CD4-positive, alpha-beta T cell treated with Interferon alpha-2 for 1 hour (primary cell): ENCODE data around the gene BEST1.
"Not testable (repeated sequence)": the region's sequence is repeated elsewhere in the genome, so short reads cannot be mapped to it uniquely, and the experiment has no call there.

Source experiments
- DNase-seq, 2 donors: peaks; one replicate each; pipeline ENCODE4 v3.0.0-alpha.2; 2020 to 2022

Gene BEST1

DNA sequence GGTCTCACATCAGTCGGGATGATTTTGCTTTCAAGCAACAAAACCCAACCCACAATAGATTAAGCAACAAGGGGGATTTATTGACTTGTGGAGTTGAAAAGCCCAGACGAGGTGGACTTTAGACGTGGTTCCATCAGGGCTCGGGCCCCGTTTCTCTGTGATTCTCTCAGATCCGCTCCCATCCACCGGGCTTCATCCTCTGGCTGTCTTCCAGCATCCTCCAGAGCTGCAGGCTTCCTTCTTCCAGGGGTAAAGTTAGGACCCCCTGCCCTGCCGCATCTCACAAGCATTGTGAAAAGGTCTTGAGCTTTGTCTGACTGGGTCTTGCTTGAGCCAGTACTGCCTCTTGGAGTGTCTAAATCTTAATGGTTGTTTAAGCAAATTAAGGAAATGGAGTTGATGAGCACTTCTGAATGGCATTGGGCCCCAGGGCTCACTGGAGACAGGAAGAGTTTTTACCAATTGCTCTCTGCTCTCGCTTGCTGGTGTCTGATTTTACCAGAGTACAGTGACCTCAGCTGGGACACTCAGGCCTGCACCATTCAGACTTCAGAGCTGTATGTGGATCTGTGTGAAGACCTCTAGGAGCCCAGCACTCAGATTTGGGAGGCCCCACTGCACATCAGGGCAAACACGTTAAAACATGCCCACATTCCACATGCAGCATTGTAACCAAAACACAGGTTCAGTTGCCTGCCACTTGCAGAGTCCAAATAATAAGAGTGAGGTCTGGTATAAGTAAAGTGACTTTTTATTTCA is 30.8 kb downstream of the BEST1 start:
- no peak for DNase-seq

DNA sequence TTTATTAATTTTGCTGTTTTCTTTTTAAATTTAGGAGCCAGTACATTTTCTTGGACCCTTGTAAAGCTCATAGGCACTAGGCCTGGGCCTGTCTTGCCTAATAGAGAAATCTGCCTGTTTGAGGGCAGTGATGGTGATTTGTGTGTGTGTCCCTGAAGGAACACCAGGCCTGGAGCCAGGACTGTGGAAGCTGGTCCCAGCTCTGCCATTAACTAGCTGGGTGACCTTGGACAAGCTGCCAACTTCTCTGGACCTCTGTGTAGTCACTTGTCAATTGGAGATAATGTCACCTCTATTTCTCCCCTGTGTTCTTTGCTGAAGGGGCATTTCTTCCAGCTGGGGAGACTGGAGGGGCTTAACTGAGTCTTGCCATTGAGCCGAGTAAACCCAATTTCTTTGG is 33.3 kb downstream of the BEST1 start:
- no peak for DNase-seq

DNA sequence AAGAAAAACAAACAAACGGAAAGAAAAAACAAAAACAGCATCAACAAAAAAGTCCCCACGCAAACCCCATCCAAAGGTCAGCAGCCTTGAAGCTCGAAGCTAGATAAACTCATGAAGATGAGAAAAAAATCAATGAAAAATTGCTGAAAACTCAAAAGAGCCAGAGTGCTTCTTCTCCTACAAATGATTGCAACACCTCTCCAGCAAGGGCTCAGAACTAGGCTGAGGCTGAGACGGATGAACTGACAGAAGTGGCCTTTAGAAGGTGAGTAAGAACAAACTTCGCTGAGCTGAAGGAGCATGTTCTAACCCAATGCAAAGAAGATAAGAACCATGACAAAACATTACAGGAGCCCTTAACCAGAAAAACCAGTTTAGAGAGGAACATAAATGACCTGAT is 35.7 kb downstream of the BEST1 start:
- no peak for DNase-seq

DNA sequence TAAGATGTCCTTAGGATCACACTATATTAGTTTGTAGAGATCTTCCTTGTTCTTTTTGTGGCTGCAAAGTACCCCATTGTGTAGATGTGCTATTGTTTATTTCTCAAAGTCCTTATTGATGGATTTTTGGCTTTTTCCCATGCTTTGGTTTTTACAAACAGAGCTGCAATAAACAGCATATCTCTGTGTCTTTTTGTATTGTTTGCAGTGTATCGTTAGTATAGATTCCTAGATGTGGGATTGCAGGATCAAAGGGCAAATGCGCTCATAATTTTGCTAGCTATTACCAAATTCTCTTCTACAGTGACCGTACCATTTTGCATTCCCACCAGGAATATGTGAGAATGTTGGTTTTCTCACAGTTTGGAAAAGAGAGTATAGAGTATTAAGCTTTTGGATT is 44.8 kb downstream of the BEST1 start:
- DNase-seq = no peak

DNA sequence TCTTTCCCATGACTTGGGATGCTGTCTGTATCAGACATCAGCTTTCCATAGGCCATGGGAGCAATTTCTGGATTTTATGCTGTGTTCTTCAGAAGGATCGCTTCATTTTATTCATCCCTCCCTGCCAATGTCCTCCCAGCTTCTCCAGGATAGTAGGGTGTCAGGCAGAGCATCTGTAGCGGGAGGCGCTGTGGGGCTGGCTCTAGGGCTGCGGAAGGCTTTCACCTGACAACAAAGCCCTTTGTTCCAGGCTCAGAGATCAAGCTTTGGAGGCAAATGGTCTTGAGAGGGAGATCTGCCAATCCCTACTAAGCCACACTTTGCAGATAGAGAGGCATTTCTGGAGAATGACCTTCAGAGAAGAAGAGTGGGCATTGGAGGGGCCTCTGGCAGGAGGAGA is 46.8 kb downstream of the BEST1 start:
- DNase-seq = no peak

DNA sequence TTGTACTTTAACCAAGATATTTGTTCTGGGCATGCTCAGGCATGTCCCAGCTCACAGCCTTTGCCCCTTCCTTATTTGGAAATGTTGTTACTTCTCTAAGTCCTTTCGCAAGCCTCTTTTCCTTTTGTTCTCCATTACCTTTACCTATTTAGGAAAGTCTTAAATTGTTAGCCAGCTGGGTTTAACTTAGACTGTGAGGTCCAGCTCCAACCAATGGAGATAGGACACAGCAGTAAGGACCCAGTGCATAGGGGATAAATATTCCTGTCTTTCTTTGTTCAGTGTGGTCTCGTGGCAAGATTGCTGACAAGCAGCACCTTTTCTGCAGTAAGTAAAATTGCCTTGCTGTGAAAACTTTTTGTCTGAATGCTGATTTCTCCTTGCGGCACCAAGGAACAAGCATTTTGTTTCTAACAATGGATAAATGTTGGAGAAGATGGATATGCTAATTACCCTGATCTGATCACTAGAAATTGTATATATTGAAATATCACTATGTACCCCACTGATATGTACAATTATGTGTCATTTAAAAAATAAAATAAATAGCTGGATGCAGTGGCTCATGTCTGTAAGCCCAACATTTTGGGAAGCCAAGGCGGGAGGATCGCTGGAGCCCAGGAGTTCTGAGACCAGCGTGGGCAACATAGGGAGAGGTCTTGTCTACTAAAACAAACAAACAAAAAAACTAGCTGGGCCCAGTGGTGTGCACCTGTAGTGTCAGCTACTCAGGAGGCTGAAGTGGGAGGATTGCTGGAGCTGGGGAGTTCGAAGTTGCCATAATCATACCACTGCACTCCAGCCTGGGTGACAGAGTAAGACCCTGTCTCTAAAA is 49.2 kb downstream of the BEST1 start:
- no peak for DNase-seq

DNA sequence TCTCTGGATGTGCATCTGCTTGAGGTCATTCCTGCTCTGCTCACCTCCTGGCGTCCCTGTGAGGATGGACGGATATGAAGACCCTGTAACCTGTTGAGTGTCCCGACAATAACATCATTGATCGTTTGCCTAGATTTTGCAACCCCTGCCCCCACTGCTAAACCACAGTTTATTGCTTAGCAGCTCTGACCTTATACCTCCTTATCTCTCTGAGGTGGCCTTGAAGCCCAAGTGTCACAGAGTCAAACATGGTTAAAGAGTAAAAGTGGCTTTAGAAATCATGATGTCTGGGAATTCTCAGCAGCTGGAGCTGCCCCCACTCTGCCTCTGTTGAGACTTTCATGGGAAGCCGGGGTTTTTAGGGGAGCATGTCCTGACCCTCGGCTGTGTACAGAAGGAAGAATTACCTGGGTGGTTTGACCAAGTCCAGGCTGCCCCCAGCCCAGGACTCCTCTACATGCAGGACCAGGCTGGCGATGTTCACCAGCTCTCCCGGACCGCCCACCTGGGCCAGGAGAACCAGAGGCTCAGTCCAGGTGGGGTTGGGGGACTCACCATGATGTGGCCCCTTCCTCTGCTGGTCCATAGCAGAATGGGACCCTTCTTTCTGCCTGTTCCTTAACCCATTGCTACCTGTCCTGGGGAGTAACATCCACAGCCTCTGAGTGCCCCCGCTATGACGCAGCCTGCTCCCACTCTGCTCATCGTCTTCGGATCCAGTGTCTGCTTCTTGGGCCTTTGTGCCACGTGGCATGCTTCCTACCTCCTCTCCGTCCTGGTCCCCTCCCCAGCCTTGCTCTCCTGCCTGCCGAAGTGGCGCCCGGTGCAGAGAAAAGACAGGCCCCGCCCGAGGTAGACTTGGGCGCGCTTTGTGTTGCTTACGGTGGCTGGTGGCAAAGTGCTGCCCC is 50.6 kb downstream of the BEST1 start:
- DNase-seq = no peak

DNA sequence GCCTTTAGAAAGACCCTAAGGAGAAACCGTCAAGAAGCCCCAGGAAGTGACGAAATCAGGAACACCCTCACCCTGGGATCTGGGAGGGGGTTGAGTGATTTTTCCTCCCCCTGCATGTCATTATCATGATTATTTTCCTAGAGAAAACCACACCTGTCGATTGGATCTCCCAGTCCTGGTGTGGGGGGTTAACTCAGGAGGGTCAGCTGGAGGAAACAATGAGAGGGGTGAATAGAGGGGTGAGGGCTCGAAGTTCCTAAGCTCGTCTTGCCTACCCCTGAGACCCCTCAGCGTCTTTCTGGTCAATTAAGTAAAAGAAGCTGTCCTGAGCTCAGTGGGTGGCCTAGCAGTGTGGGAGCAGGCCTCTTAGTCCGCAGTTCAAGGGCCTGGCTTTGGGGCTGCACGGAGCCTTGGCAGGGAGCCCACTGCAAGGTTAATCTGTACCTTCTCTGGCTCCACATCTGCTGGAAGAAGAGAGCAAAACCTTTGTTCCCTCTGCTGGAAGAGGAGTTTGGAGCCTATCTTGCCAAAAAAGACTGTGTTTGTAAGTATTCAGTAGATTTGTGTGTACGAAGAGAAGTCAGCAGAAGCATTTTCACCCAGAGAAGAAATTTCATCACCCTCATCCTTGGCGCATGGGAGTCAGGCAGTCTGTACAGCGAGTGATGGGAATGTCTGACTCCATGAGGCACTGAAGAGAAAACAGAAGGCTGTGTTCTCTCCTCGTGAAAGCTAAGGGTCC is 51.5 kb downstream of the BEST1 start:
- DNase-seq = no peak

DNA sequence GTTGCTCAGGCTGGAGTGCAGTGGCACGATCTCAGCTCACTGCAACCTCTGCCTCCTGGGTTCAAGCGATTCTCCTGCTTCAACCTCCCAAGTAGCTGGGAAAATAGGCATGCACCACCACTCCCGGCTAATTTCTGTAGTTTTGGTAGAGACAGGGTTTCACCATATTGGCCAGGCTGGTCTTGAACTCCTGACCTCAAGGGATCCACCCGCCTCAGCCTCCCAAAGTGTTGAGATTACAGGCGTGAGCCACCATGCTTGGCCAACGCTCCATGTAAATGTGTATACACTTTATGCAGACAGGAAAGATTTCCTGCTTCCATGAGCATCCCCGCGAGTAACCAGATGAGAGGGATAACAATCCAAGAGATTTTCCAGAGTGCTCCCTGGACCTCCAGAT is 52.1 kb downstream of the BEST1 start:
- DNase-seq = not testable (repeated sequence)

DNA sequence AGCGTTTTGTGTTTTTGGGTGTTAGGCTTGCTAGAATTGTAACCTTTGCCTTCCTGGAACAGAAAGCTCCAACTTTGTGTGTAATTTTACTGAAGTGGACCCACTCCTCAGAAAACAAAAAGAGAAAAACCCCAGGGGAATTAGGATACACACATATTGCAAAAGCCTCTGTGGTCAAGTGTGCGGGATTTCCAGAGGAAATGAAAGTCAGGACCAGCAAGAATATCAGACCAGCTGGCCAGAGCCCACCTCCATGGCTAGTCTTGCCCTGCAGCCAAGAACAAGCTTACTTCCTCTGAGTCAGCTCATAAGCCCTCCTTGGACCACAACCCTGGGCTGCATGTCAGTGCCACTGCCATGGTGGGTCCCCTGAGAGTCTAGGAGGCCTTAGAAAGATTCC is 54.3 kb downstream of the BEST1 start:
- peak; percentile 11 to 49 for DNase-seq

DNA sequence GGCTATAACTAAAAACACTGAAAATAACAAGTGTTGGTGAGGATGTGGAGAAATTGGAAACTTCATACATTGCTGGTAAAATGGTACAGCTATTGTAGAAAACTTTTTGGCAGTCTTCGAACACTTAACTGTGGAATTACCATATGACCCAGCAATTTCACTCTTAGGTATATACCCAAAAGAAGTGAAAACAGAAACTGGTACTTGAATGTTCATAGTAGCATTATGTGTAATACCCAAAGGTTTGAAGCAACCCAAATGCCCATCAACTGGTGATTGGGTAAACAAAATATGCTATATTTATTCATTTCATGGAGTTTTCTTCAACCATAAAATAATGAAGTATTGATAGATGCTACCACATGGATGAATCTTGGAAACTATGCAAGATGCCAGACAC is 58.0 kb downstream of the BEST1 start:
- DNase-seq = no peak

DNA sequence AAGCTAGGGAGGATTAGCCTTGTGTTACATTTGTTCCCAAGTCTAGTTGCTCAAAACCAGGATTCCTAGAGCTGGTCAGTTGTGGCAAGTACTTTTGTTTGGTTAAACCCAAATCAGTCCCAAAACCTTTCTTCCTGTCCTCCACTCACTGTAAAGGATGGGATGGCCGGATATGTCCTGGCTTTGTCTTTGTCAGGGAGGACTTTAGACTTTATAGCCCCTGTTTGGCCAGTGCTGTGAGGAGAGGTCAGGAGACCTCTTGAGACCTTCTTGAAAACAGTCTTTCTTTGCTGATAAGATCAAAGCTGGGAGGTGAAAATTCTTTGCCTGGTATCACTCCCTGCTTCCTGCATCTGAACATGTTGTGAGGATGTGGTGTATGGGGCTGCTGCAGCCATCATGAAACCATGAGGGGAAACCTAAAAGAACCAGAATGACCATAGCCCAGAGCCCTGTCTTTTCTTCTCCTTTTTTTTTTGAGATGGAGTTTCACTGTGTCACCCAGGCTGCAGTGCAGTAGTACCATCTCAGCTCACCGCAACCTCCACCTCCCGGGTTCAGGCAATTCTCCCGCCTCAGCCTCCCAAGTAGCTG is 60.9 kb downstream of the BEST1 start:
- DNase-seq = no peak

DNA sequence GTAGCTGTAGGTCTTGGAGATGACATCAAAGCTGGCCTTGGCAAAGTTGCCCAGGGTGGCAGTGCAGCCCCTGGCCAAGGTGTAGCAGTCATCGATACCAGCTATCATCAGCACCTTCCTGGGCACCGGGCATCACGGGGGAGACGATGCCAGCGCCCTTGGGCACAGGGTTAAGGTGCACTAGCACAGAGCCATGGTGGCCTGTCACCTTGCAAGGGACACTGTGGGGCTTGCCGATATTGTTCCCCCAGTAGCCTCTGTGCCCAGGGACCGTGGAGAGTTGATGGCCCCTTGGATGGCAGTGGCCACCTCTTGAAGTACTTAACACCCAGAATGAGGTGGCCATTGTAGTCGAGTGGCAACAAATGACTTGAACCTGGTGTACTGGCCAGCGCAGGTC is 61.7 kb downstream of the BEST1 start:
- no peak for DNase-seq

DNA sequence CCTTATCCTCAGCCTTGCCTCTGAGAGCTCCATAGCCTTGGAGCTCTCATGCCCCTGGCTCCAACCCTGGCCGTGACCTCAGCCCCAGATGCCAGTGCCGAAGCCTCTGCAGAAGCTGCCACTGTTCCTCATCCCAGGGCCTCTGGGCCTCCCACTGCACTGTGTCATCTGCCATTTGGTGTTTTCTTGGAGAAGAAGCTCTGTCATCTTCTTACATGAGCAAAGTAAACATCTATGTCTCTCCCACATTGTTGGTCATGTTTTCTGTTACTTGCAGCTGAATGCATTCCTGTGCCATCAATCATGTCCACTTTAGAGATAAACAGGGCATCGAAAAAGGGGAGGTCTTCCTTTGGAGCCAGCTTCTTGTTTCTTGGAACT is 62.3 kb downstream of the BEST1 start:
- no peak for DNase-seq

DNA sequence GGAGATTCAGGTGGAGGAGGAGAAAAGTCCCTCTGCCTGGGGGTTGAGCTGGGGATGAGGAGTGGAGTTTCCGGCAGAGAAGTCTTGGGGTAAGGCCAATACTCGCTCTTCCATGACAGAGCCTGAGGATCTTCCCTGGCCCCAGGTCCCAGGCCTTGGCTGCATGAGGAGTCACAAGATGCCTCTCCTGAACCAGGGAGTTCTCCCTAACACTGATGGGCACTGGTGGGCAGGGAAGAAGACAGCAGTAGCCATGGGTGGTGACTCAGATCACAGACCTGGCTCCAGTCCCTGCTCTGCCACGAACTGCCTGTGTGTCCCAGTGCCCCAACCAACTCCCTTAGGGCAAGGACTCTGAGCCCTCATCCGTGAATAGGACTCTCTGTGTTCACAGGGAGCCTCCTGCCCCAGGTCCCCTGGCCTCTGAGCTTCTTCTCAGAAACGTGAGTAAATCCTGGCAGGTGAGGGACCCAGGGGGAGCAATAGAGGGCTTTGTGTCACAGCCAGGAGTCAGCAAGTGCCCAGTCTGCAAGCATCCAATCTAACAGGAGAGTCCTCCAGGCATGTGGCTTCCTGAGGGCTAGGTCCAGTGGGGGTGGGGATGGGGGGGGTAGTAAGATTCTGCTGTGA is 62.8 kb downstream of the BEST1 start:
- no peak for DNase-seq
